ENCODE results near the gene C21orf91.

C21orf91 gene

GRCh38 chr21:17829472-17829871, 10.3 kb upstream of the C21orf91 start:
- H3K9ac ChIP-seq (ENCODE audit: low read depth, low read length, poor library complexity, severe bottlenecking), result no peak overlapping the region
- no peaks in the 10 kb centered on the region for H3K9me2 ChIP-seq (replicated peaks; ENCODE audit: low read depth, low read length)
- H3K4me1 ChIP-seq (ENCODE audit: insufficient read depth, low read length, poor library complexity, severe bottlenecking), result no peaks in the 10 kb centered on the region
- H3K36me3 ChIP-seq (ENCODE audit: insufficient read depth, low read length), result no peaks in the 10 kb centered on the region
- no peaks in the 10 kb centered on the region for H3K79me2 ChIP-seq (ENCODE audit: insufficient read depth, low read length)
- H3F3A ChIP-seq (ENCODE audit: low read depth), result no peaks in the 10 kb centered on the region
- H3K27me3 ChIP-seq (ENCODE audit: insufficient read depth, low read length, poor library complexity, severe bottlenecking), result no peaks in the 10 kb centered on the region
- H3K9me3 ChIP-seq (ENCODE audit: insufficient read depth, low read depth, low read length), result no peaks in the 10 kb centered on the region; the same call in 1 of the 2 replicates
- H3K4me2 ChIP-seq (ENCODE audit: low read depth, low read length, poor library complexity, severe bottlenecking), result no peak overlapping the region
- no peak overlapping the region for H3K4me3 ChIP-seq (ENCODE audit: low read length, poor library complexity, severe bottlenecking)
- no peak for TF ChIP-seq EZH2phosphoT487 (IDR thresholded peaks at IDR 0.05; ENCODE audit: borderline replicate concordance)
- TF ChIP-seq CTCF (conservative IDR thresholded peaks at IDR 0.05; ENCODE audit: low read length), result no peak
- no peak overlapping the region for H2AFZ ChIP-seq (ENCODE audit: low read length)
- no peaks in the 10 kb centered on the region for H4K20me1 ChIP-seq (ENCODE audit: insufficient read depth, low read length, poor library complexity, severe bottlenecking)

- H3K9me3 ChIP-seq (ENCODE audit: insufficient read depth, low read depth, low read length), result no peaks in the 10 kb centered on the region; the same call in 1 of the 2 replicates
- H3K27me3 ChIP-seq (ENCODE audit: insufficient read depth, low read length, poor library complexity, severe bottlenecking), result no peaks in the 10 kb centered on the region
- no peak for TF ChIP-seq EZH2phosphoT487 (IDR thresholded peaks at IDR 0.05; ENCODE audit: borderline replicate concordance)
- TF ChIP-seq CTCF (conservative IDR thresholded peaks at IDR 0.05; ENCODE audit: low read length), result no peak
- H3K79me2 ChIP-seq (ENCODE audit: insufficient read depth, low read length), result no peaks in the 10 kb centered on the region
- H2AFZ ChIP-seq (ENCODE audit: low read length), result no peak overlapping the region
- no peaks in the 10 kb centered on the region for H3K36me3 ChIP-seq (ENCODE audit: insufficient read depth, low read length)
- no peaks in the 10 kb centered on the region for H4K20me1 ChIP-seq (ENCODE audit: insufficient read depth, low read length, poor library complexity, severe bottlenecking)
- no peaks in the 10 kb centered on the region for H3K9me2 ChIP-seq (replicated peaks; ENCODE audit: low read depth, low read length)
- H3K4me1 ChIP-seq (ENCODE audit: insufficient read depth, low read length, poor library complexity, severe bottlenecking), result no peaks in the 10 kb centered on the region
- H3K4me3 ChIP-seq (ENCODE audit: low read length, poor library complexity, severe bottlenecking), result no peak overlapping the region
- no peak overlapping the region for H3K9ac ChIP-seq (ENCODE audit: low read depth, low read length, poor library complexity, severe bottlenecking)
- H3K4me2 ChIP-seq (ENCODE audit: low read depth, low read length, poor library complexity, severe bottlenecking), result no peak overlapping the region
- H3F3A ChIP-seq (ENCODE audit: low read depth), result no peaks in the 10 kb centered on the region
Observed at GRCh38 chr21:17828223-17828622, 9.1 kb upstream of the C21orf91 start.

- TF ChIP-seq EZH2phosphoT487 (IDR thresholded peaks at IDR 0.05; ENCODE audit: borderline replicate concordance), result no peak
- no peak for TF ChIP-seq CTCF (conservative IDR thresholded peaks at IDR 0.05; ENCODE audit: low read length)
Observed at GRCh38 chr21:17823846-17824245, 4.7 kb upstream of the C21orf91 start.

More at GRCh38 chr21:17823846-17824245, 4.7 kb upstream of the C21orf91 start:
- Histone ChIP-seq H3K9ac (ENCODE audit: low read depth, low read length, poor library complexity, severe bottlenecking) (no peak overlapping the region), H4K20me1 (ENCODE audit: insufficient read depth, low read length, poor library complexity, severe bottlenecking) (peaks cover 2% of the 10 kb centered on the region), H2AFZ (ENCODE audit: low read length) (no peak overlapping the region), H3K9me2 (replicated peaks; ENCODE audit: low read depth, low read length) (no peaks in the 10 kb centered on the region), H3K36me3 (ENCODE audit: insufficient read depth, low read length) (no peaks in the 10 kb centered on the region), H3K4me1 (ENCODE audit: insufficient read depth, low read length, poor library complexity, severe bottlenecking) (peaks cover 11% of the 10 kb centered on the region), H3K27me3 (ENCODE audit: insufficient read depth, low read length, poor library complexity, severe bottlenecking) (peaks cover 2% of the 10 kb centered on the region), H3K79me2 (ENCODE audit: insufficient read depth, low read length) (peaks cover 15% of the 10 kb centered on the region), H3K4me2 (ENCODE audit: low read depth, low read length, poor library complexity, severe bottlenecking) (no peak overlapping the region), H3K4me3 (ENCODE audit: low read length, poor library complexity, severe bottlenecking) (no peak overlapping the region), H3F3A (ENCODE audit: low read depth) (no peaks in the 10 kb centered on the region), H3K9me3 (ENCODE audit: insufficient read depth, low read depth, low read length) (no peaks in the 10 kb centered on the region; the same call in 1 of the 2 replicates)

Measured in Loucy (cell line).